HG02938 (cell line): ENCODE measurements around the gene LCN2.

ENCODE experiments used
- ATAC-seq: cut with Tn5 transposase; IDR thresholded peaks from one replicate; pipeline ENCODE4 v1.9.1; 2021; ENCODE audit warnings: mild to moderate bottlenecking, moderate library complexity; ENCODE audit not compliant: unreplicated experiment

LCN2 gene

DNA sequence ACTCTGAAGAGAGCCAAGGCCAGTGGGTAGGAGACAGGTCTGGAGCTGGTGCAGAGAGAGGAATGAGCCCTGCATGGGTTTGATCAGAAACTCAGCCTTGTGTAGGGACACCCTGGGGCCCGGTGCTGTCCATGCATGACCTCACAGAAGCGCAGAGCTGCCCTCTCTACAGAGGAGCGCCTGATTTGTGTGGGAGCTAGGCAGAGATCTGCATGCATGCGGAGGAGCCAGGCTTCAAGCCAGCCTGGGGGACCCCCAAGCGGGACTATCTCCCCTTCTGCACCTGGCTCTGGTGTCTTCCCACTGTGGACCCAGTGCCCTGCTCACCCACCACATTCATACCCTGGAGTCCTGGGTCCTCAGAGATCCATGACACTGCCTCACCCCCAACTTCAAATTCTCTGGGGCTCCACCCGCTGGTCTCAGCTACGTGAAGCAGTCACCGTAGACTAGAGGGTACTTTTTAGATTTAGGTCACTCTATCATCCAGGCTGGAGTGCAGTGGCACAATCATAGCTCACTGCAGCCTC lies 2.6 kb upstream of the LCN2 start:
- no peak for ATAC-seq

DNA sequence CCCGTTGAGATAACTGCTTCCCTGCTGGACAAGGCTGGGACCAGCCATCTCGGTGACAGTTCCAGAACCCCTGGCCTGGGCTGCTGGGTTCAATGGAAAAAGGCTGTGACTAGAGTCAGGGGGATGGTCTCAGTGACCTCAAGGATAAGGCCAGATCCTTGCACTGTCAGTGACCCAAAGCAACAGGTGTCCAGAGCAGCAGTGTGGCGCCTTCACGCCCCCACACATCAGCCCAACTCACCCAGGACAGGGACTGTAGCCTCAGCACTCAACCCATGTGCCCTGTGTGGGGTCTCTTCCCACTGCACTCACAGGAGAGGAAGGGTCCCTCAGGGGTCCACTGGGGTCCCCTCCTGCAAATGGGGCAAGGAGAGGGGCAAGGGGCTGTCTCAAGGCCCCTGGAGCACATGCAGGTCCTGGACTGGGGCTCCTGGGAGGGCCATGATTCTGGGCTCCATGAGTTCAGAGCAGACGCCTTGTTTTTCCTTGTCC lies 698 bp upstream of the LCN2 start:
- ATAC-seq: no peak

DNA sequence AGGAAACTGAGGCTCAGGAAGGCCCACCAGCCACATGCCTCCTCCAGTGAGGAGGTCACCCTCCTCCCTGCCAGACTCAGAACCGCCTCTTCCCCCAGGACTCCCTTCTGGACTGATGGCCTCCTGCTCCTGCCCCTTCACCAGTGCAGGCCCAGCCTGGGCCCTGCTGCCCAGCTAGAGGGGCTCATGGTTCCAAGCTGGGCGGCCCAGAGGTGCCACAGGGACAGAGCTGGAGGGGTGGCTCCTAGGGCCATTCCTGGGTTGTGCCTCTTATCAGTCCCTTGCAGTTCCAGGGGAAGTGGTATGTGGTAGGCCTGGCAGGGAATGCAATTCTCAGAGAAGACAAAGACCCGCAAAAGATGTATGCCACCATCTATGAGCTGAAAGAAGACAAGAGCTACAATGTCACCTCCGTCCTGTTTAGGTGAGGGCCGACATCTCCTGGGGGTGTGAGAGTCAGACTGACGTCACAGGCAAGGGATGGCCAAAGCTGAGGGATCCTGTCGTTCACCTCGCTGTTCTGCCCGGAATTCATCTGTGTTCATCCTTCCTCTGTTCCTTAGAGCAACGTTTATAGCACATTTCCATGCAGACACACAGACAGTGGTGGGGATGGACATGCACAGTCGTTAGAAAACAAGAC lies 819 bp downstream of the LCN2 start:
- ATAC-seq: no peak

DNA sequence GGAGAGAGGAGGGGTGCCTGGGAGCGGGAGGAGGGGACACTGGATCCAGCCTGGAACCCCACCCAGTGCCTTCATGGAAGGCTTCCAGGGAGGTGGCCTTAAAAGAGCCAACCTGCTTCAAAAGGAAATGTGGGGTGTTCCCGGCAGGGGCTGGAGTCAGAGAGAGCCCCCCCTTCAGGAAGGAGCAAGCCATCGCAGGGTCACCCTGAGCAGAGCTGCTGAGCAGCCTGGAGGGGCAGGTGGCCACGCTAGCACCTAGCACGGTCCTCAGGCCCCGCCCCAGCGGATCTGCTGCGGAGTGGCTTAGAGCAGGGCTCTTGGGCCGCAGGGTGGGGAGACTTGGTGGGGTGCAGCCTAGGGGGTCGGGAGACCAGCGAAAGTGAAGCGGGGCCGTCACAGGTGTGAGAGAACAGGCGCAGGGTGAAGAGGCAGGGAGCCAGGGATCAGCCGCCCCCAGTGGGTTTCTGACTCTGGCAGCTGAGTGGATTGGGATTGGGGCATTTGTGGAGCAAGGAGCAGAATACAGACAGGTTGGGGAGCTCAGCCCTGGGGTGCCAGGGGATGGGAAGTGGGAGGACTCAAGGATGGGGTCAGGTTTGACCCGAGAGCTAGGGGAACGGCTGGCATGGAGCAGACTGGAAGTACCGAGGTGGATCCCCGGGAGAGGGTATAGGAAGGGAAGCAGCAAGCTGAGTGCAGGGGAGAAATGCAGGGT lies 1.5 kb downstream of the LCN2 start:
- no peak for ATAC-seq

DNA sequence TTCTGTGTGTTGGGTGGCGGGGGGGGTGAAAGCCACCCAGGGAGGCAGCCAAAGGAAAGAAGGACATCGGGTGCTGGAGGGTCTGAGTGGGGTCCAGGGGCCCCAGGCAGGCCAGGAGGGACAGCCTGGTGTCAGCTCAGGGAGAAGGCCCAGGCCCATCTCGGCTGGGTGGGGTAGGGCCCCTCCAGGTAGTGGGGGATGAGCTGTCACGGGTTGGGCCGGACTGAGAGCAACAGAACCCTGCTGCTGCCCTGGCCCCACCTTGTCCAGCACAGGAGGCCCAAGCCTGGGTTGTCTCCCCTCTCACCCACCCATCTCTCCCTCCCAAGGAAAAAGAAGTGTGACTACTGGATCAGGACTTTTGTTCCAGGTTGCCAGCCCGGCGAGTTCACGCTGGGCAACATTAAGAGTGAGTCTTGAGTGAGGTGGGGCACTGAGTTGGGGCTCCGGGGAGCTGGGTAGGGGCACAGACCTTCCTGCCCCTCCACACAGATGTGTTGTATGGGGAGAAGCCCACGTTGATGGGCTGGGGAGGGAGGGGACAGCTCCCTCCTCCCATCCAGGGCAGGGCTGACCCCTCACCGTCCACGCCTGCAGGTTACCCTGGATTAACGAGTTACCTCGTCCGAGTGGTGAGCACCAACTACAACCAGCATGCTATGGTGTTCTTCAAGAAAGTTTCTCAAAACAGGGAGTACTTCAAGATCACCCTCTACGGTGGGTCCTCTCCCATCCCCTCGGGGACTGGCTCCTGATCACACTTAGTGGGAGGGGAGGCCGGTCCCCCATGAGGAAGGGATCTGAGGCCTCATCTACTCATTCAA lies 2.3 kb downstream of the LCN2 start:
- no peak for ATAC-seq

DNA sequence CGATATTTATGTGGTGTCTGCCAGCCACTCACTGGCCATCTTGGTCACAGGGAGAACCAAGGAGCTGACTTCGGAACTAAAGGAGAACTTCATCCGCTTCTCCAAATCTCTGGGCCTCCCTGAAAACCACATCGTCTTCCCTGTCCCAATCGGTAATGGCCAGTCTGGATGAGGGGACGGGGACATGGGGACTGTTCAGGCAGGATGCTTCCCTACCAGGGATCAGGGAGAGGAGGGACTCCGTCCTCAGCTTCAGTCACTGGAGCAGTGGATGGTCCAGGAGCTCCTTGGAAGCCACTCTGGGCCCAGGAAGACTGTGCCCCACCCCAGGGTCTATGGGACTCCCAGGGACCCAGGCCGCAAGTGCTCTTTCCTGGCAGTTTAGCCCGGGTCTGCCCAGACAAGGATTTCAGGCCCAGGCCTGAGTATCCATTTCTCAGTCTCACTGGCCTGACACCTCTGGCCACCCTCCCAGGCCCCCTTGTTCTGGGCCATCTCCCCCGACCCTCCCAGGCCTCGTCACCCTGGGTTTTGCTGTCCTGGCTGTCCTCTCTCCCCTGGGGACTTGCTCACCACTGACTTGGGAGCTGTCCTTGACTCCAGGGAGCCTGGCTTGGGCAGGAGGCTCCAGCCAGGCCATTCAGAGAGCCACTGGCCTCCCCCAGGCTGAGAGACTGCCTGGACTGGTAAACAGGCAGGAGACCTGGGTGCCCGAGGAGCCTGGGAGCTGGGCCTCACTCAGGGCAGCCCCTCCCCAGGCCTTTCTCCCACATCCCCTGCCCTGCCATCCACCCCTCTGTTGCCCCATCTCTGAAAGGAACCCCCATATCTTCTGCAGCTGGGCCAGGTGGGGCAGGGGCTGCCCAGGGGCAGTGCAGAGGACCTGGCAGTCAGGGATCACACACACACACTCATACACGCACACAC lies 3.1 kb downstream of the LCN2 start:
- no peak for ATAC-seq

DNA sequence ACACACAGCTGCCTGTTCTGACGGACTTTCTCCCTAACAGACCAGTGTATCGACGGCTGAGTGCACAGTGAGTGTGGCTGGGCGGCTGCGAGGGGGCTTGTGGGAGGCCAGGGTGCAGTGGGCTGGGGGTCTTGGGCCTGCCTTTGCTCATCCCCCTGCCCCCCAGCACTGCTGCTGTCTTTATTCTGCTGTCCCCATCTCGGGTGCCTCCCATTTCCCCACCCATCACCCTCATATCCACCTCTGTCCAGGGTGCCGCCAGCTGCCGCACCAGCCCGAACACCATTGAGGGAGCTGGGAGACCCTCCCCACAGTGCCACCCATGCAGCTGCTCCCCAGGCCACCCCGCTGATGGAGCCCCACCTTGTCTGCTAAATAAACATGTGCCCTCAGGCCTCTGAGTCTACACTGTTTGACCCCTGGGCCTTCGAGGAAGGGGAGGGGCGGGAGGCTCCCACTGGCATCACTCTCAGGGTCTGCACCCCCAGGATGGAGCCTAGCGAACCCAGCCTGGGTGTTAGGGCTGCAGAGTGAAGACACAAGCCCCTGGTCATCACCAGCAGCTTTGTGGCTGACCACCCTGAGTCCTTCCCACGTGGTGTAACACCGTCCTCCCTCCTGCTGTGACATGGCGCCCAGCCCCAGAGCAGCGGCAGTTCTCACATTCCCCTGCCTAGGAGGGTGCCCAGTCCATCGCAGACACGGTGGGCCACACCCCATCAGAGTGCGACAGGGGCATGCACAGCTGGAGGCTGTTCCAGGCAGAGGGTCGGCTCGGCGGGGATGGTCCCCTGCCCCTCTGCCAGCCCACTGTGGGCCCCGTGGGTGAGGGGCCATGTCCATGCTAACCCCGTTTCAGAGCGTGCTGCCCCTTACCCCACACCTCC lies 4.0 kb downstream of the LCN2 start:
- no peak for ATAC-seq

DNA sequence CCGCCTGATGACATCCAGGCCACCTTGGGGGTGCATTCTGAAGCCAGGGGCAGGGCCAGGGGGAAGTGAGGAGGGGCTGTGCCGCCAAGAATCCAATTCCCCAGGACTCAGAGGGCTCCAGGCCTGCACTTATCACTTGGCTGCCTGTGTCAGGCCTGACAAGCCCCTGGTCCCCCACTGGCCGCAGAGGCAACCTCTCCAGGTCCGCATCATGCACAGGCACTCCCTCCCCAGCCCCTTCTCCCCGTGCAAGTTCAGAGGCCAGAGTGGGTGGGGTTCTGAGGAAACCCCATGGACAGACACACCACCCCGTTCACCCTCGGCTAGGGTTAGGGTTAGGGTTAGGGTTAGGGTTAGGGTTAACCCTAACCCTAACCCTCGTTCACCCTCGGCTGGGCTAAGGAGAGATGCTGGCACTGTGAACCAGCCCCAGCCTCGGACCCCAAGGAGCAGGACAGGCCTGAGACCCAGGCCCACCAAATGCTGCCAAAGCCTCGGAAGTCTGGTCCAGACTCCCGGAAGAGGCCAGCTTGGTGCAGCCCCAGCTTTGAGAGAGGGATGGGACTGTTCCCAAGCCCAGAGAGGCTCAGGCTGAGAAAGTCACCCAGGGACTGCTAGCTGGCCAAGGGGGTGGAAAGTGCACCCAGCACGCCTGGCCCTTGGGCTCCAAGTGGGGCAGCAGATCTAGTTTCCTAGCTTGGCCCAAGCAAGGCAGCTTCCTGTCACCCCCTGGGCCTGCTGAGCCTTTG lies 4.9 kb downstream of the LCN2 start:
- ATAC-seq: no peak

DNA sequence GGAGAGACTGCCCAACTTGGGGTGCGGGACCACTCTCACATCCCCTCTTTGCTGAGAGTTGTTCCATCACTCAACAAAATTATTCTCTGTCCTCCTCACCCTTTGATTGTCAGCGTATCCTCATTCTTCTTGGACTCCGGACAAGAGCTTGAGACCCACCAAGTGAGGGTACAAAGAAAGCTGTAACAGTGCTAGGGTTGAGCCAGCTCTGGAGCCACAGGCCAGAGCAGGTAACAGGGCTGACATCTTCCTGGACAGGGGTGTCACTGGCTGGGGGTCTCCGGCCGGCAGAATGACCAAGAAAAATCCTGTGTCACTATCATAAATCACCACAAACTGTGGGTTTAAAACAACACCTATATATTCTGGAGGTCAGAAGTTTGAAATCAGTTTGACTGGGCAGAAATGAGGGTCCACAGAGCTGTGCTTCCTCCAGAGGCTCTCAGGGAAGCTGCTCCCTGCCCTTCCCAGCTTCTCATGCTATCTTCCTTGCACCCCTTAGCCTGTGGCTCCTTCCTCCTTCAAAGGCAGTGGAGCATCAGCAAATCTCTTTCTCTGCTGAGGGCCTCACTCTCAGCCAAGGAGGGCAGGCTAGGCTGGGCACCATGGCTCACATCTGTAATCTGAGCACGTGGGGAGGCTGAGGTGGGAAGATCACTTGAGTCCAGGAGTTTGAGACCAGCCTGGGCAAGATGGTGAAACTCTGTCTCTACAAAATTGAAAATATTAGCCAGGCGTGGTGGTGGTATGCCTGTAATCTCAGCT lies 6.7 kb downstream of the LCN2 start:
- no peak for ATAC-seq

DNA sequence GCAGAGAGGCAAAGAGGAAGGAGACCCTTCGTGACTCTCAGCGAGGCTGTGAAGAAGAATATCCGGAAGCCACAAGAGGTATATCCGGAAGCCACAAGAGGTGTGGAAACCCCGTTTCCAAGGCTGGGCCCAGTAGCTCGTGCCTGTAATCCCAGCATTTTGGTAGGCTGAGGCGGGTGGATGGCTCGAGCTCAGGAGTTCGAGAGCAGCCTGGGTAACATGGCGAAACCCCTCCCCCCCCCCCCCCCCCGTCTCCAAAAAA lies 10.2 kb downstream of the LCN2 start:
- ATAC-seq: peak; percentile 22

DNA sequence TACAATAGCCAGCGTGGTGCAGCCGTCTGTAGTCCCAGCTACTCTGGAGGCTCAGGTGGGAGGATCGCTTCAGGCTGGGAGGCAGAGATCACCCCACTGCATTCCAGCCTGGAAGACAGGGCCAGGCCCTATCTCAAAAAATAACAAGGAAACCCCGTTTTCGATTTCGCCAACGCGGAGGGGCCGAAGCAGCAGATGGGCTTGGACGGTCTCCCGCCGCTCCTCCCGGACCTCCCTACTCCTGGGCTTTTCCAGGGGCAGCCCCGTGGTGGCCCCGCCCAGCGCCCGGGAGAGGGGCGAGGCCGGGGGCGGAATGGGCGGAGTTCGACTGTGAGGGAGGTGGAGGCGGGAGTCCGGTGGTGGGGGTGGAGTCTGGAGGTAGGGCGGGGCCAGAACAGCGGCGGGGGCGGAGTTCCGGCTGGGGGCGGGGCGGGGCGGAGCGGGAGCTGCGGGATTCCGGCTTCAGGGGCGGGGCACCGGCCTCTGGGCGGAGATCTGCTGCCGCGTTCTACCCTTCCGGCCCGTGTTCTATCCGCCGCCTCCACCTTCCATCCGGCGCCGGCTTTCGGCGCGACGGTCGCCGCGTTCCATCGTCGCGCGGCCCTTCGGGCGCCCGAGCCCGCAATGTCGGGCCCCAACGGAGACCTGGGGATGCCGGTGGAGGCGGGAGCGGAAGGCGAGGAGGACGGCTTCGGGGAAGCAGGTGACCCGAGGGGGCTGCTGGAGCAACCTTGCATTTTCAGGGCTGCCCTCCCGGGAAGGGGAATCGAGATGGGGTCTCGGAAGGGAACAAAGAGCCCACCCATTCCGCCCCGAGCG lies 10.7 kb downstream of the LCN2 start, which contains the start of gene BBLN:
Gene BBLN, plus strand, starts transcription at position 482 of the 819 bp plus-strand sequence. Its CDS starts 143 bp downstream, at position 625.
- peak; percentile 56 for ATAC-seq

DNA sequence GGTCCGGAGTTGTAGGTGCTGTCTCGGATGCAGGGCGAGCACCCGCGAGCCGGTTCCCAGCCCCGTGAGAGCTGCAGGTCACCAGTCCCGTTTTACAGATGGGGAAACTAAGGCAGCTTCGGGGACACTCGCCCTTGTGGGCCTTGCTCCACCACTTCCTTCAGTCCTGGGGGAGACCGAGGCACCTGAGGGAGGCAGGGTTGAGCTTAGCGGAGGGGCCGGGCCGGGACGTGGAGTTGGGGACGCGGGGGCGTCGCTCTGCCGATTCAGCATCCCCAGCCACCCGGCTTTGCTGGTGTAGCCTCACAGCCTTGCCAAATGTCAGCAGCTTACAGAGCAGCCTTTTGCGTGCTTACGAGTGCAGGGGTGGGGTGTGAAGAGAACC lies 11.3 kb downstream of the LCN2 start:
- ATAC-seq: peak; percentile 6

DNA sequence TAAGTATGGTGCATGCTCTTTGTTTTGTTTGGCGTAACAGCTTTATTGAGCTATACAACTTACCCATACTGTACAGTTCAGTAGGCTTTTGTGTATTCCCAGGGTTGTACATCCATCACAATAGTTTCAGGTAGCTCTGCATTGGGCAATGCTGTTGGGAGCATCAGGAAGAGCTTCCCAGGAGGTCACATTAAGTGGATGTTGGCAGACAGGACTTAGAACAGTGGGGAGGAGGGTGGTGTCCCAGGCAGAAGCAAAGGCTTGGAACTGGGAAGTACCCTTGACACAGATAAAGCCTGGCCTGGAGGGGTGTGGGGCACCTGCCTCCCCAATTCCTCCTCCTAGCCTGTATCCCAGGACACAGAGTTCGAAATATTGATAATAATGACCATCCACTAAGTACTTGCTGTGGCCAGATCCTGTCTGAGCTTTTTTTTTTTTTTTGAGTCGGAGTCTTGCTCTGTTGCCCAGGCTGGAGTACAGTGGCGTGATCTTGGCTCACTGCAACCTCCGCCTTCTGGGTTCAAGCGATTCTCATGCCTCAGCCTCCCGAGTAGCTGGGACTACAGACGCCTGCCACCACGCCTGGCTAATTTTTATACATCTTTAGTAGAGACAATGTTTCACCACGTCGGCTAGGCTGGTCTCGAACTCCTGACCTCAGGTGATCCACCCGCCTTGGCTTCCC lies 12.1 kb downstream of the LCN2 start:
- no peak for ATAC-seq

DNA sequence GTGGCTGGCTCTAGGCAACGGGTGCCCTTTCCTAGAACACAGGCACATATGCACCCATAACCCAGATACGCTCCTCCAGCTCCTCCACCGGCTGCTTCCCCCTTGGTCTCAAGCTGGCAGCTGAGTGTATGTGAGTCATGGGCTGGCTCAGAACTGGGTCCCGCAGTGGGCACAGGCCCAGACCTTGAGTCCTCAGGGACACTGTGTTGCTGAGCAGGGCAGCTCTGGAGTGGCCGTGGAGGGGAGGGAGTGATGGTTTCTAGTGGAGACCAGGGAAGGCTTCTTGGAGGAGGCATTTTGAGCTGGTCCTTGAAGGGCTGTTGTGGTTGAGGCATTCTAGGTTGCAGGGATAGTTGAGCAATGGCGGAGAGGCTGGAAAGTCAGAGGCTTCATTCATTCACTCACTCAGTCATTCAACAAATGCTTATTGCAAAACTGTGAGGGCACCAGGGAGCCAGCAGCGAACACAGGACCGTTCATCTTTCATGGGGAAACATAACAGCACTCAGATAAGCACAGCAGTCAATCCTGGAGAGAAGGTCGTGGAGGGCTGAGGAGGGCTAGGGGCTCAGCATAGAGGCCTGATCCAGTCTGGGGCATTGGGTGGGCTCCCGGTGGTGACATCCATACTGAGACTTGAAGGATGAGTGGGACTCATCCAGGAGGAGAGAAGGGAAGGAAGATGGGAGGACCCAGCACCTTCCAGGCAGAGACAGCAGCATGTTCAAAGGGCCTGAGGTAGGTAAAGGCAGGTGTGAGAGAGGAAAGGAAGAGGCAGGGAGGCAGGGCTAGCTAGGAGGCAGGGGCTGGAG lies 13.2 kb downstream of the LCN2 start:
- ATAC-seq: no peak

DNA sequence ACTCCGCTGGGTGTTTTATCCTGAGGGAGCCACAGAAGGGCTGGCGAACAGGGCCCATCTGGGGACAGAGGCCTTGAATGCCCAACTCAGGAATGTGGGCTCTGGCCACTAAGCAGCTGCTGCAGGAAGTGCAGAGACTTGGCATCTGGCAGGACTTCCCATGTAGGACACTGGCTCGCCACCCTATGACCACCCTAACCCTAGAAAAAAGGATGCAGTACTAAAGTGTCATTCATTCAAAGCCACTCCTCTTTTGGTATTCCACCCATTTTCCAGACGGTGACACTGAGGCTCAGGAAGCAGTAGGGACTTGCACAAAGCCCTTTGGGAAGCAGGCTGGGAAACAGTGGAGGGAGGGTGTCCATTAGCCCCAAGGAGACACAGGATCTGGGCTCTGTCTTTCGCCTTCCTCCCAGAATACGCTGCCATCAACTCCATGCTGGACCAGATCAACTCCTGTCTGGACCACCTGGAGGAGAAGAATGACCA lies 13.8 kb downstream of the LCN2 start:
- no peak for ATAC-seq
